Suppressor macrophage treated with lipopolysaccharide for 4 hours (primary cell): ENCODE measurements around the gene LRRC8C.
A peak's percentile ranks its signal among the peaks of the same experiment; 100 is the strongest.

Source experiments
- DNase-seq: peaks from one replicate; pipeline ENCODE4 v3.0.0-alpha.2; 2020

Gene LRRC8C

GRCh38 chr1:89635825-89636815, 3.2 kb downstream of the LRRC8C start:
- peak; percentile 40 for DNase-seq

GRCh38 chr1:89637496-89637895, 4.6 kb downstream of the LRRC8C start:
- no peak for DNase-seq

GRCh38 chr1:89640440-89640839, 7.5 kb downstream of the LRRC8C start:
- DNase-seq, result no peak

GRCh38 chr1:89641781-89642180, 8.9 kb downstream of the LRRC8C start:
- peak; percentile 31 for DNase-seq

- no peak for DNase-seq
Observed at GRCh38 chr1:89643577-89643976, 10.7 kb downstream of the LRRC8C start.

- no peak for DNase-seq
Observed at GRCh38 chr1:89644119-89644814, 11.3 kb downstream of the LRRC8C start.

GRCh38 chr1:89646259-89646658, 13.3 kb downstream of the LRRC8C start:
- no peak for DNase-seq

GRCh38 chr1:89649783-89650182, 16.9 kb downstream of the LRRC8C start:
- DNase-seq, result no peak

- no peak for DNase-seq
Observed at GRCh38 chr1:89652373-89652772, 19.5 kb downstream of the LRRC8C start.

GRCh38 chr1:89657886-89658285, 25.0 kb downstream of the LRRC8C start:
- no peak for DNase-seq

- DNase-seq, result no peak
Observed at GRCh38 chr1:89659322-89660081, 26.6 kb downstream of the LRRC8C start.

- DNase-seq, result no peak
Observed at GRCh38 chr1:89660224-89661061, 27.5 kb downstream of the LRRC8C start.

GRCh38 chr1:89665941-89666340, 33.0 kb downstream of the LRRC8C start:
- DNase-seq, result no peak

GRCh38 chr1:89666640-89667039, 33.7 kb downstream of the LRRC8C start:
- no peak for DNase-seq

- DNase-seq, result no peak
Observed at GRCh38 chr1:89667691-89668090, 34.8 kb downstream of the LRRC8C start.

- no peak for DNase-seq
Observed at GRCh38 chr1:89668961-89669360, 36.0 kb downstream of the LRRC8C start.

GRCh38 chr1:89669441-89669840, 36.5 kb downstream of the LRRC8C start:
- peak; percentile 68 for DNase-seq

- peak; percentile 93 for DNase-seq
Observed at GRCh38 chr1:89670163-89670562, 37.2 kb downstream of the LRRC8C start.

GRCh38 chr1:89670711-89671110, 37.8 kb downstream of the LRRC8C start:
- DNase-seq, result no peak

- peak; percentile 55 for DNase-seq
Observed at GRCh38 chr1:89671775-89672488, 39.0 kb downstream of the LRRC8C start.

- no peak for DNase-seq
Observed at GRCh38 chr1:89672489-89673183, 39.7 kb downstream of the LRRC8C start.
